ENCODE measurements around the gene IL4R. TPM values are rescaled to one million over a fixed set of nuclear protein-coding genes. Genes with fewer than 3 reads are reported as not detected.

Gene IL4R
- total and polyA plus RNA-seq, 2 of the 13 experiments (the other 11 are each of a cell fraction or from before 2014, with no cell fraction given), result 15.9 to 49.6 TPM

DNA sequence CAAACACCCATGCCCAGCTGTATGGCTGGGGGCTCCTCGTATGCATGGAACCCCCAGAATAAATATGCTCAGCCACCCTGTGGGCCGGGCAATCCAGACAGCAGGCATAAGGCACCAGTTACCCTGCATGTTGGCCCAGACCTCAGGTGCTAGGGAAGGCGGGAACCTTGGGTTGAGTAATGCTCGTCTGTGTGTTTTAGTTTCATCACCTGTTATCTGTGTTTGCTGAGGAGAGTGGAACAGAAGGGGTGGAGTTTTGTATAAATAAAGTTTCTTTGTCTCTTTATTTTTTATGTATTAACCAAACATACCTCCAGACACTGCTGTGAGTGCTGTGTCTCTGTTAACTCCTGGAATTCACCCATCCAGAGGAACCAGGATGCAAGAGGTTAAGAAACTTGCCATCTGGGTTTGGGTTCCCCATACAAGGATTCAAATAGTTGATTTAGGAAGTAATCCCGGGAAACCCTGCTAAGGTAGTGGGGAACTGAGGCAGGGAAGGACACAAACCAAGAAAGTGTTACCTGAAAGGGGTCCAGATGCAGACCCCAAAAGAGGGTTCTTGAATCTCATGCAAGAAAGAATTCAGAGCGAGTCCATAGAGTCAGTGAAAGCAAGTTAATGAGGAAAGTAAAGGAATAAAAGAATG lies 50.8 kb downstream of the IL4R start (continued):
- TF ChIP-seq POLR2AphosphoS2 (IDR thresholded peaks at IDR 0.05; ENCODE audit: low read depth, low read length) (no peak), U2AF2 (IDR thresholded peaks at IDR 0.05; ENCODE audit: low read depth, low read length) (no peak), ZNF678 (CRISPR knock-in tag; IDR thresholded peaks at IDR 0.05) (no peak), SIX1 (CRISPR knock-in tag; IDR thresholded peaks at IDR 0.05; ENCODE audit: borderline replicate concordance) (peak; percentile 69; the same call in 1 of the 2 replicates), HCFC1 (IDR thresholded peaks at IDR 0.05; ENCODE audit: low read depth, low read length) (no peak), ATM (IDR thresholded peaks at IDR 0.05; ENCODE audit: borderline replicate concordance) (no peak), THAP11 (CRISPR knock-in tag; IDR thresholded peaks at IDR 0.05) (peak; percentile 78), ATF7-NPFF (CRISPR knock-in tag; IDR thresholded peaks at IDR 0.05; ENCODE audit: low read depth) (no peak), YEATS2 (CRISPR knock-in tag; IDR thresholded peaks at IDR 0.05; ENCODE audit: borderline replicate concordance) (no peak), ZFP41 (CRISPR knock-in tag; IDR thresholded peaks at IDR 0.05; ENCODE audit: borderline replicate concordance) (no peak), ELF4 (CRISPR knock-in tag; IDR thresholded peaks at IDR 0.05; ENCODE audit: borderline replicate concordance) (no peak), POLR2A (IDR thresholded peaks at IDR 0.05; ENCODE audit: insufficient read depth in 1 of 2, low read depth in 2 of 2, low read length in 2 of 2) (no peak), HNF4G (IDR thresholded peaks at IDR 0.05; ENCODE audit: borderline replicate concordance, low read depth, low read length) (peak; percentile 46; the same call in 1 of the 2 replicates), HNF4G (CRISPR knock-in tag; IDR thresholded peaks at IDR 0.05; ENCODE audit: borderline replicate concordance, low read depth) (no peak), ZKSCAN1 (IDR thresholded peaks at IDR 0.05; ENCODE audit: low read length) (0 out of 2 replicates have a peak, but pooled peaks have one; percentile 52), RAD51 (IDR thresholded peaks at IDR 0.05; ENCODE audit: borderline replicate concordance) (no peak), HNRNPL (IDR thresholded peaks at IDR 0.05; ENCODE audit: low read depth, low read length) (no peak), ZNF549 (CRISPR knock-in tag; IDR thresholded peaks at IDR 0.05) (no peak), XRCC5 (optimal IDR thresholded peaks at IDR 0.05; ENCODE audit: low read length) (peak; percentile 29), MEIS2 (CRISPR knock-in tag; IDR thresholded peaks at IDR 0.05) (peak; percentile 59; the same call in 1 of the 2 replicates), ZNF788 (CRISPR knock-in tag; IDR thresholded peaks at IDR 0.05; ENCODE audit: borderline replicate concordance) (no peak; the same call in 1 of the 2 replicates), ZMYM3 (CRISPR knock-in tag; IDR thresholded peaks at IDR 0.05) (peak; percentile 51; the same call in 1 of the 2 replicates), ZSCAN22 (CRISPR knock-in tag; IDR thresholded peaks at IDR 0.05) (no peak), KDM2A (CRISPR knock-in tag; IDR thresholded peaks at IDR 0.05; ENCODE audit: borderline replicate concordance, low read depth) (peak; percentile 41; the same call in 1 of the 2 replicates), ZNF607 (CRISPR knock-in tag; IDR thresholded peaks at IDR 0.05; ENCODE audit: borderline replicate concordance) (no peak)
- TF ChIP-seq, protein P1, sequence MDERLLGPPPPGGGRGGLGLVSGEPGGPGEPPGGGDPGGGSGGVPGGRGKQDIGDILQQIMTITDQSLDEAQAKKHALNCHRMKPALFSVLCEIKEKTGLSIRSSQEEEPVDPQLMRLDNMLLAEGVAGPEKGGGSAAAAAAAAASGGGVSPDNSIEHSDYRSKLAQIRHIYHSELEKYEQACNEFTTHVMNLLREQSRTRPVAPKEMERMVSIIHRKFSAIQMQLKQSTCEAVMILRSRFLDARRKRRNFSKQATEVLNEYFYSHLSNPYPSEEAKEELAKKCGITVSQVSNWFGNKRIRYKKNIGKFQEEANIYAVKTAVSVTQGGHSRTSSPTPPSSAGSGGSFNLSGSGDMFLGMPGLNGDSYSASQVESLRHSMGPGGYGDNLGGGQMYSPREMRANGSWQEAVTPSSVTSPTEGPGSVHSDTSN (CRISPR knock-in tag; IDR thresholded peaks at IDR 0.05), result no peak
- TF ChIP-seq, protein P2, sequence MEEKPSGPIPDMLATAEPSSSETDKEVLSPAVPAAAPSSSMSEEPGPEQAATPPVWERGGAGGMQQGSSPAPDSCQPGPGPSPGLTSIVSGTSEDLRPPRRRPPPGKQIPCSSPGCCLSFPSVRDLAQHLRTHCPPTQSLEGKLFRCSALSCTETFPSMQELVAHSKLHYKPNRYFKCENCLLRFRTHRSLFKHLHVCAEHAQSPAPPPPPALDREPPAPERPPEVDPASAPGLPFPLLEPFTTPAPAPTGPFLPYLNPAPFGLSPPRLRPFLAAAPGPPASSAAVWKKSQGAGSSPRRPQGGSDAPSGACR (CRISPR knock-in tag; IDR thresholded peaks at IDR 0.05), result no peak
- TF ChIP-seq, protein P3, sequence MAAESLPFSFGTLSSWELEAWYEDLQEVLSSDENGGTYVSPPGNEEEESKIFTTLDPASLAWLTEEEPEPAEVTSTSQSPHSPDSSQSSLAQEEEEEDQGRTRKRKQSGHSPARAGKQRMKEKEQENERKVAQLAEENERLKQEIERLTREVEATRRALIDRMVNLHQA (CRISPR knock-in tag; IDR thresholded peaks at IDR 0.05), result no peak
- TF ChIP-seq, protein P4, sequence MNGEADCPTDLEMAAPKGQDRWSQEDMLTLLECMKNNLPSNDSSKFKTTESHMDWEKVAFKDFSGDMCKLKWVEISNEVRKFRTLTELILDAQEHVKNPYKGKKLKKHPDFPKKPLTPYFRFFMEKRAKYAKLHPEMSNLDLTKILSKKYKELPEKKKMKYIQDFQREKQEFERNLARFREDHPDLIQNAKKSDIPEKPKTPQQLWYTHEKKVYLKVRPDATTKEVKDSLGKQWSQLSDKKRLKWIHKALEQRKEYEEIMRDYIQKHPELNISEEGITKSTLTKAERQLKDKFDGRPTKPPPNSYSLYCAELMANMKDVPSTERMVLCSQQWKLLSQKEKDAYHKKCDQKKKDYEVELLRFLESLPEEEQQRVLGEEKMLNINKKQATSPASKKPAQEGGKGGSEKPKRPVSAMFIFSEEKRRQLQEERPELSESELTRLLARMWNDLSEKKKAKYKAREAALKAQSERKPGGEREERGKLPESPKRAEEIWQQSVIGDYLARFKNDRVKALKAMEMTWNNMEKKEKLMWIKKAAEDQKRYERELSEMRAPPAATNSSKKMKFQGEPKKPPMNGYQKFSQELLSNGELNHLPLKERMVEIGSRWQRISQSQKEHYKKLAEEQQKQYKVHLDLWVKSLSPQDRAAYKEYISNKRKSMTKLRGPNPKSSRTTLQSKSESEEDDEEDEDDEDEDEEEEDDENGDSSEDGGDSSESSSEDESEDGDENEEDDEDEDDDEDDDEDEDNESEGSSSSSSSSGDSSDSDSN (CRISPR knock-in tag; IDR thresholded peaks at IDR 0.05), result no peak

All from HepG2 (cell line).